Stimulated activated CD4-positive, alpha-beta T cell treated with anti-CD3 and anti-CD28 coated beads, Interleukin-12 subunit alpha, Interleukin-12 subunit beta, amount 100 ng/mL, for 48 hours (primary cell): Measurements from ENCODE around the gene IFNGR2.
A peak's percentile ranks its signal among the peaks of the same experiment; 100 is the strongest.
"Not testable (repeated sequence)": the region's sequence is repeated elsewhere in the genome, so short reads cannot be mapped to it uniquely, and the experiment has no call there.

Source experiments
- DNase-seq, 3 donors: peaks; one replicate each; pipeline ENCODE4 v3.0.0-alpha.2; 2020; ENCODE audit warnings: low read depth in 2 of 3, low spot score in 1 of 3

Gene IFNGR2

GRCh38 chr21:33434770-33435360 lies 31.7 kb downstream of the IFNGR2 start:
- DNase-seq: peak in 1 of 3 donors; percentile 26

- DNase-seq: no peak
Observed at GRCh38 chr21:33437140-33437539, 33.9 kb downstream of the IFNGR2 start.

GRCh38 chr21:33441489-33442477 lies 38.6 kb downstream of the IFNGR2 start:
- DNase-seq: no peak

- no peak for DNase-seq
Observed at GRCh38 chr21:33443194-33443593, 40.0 kb downstream of the IFNGR2 start.

GRCh38 chr21:33444499-33444898 lies 41.3 kb downstream of the IFNGR2 start:
- no peak for DNase-seq

- DNase-seq: not testable (repeated sequence)
Observed at GRCh38 chr21:33446620-33447019, 43.4 kb downstream of the IFNGR2 start.

- DNase-seq: no peak
Observed at GRCh38 chr21:33449616-33450015, 46.4 kb downstream of the IFNGR2 start.

- no peak for DNase-seq
Observed at GRCh38 chr21:33451634-33452071, 48.4 kb downstream of the IFNGR2 start.

- no peak for DNase-seq
Observed at GRCh38 chr21:33452362-33452761, 49.1 kb downstream of the IFNGR2 start.

- no peak for DNase-seq
Observed at GRCh38 chr21:33455686-33456446, 52.7 kb downstream of the IFNGR2 start.

- DNase-seq: no peak
Observed at GRCh38 chr21:33458861-33459260, 55.6 kb downstream of the IFNGR2 start.

- DNase-seq: no peak
Observed at GRCh38 chr21:33461538-33462250, 58.5 kb downstream of the IFNGR2 start.

GRCh38 chr21:33469183-33469582 lies 66.0 kb downstream of the IFNGR2 start:
- not testable (repeated sequence) for DNase-seq

- no peak for DNase-seq
Observed at GRCh38 chr21:33470701-33471100, 67.5 kb downstream of the IFNGR2 start.

GRCh38 chr21:33473344-33473743 lies 70.1 kb downstream of the IFNGR2 start:
- no peak for DNase-seq

- DNase-seq: no peak
Observed at GRCh38 chr21:33477066-33477465, 73.9 kb downstream of the IFNGR2 start.

- DNase-seq: no peak
Observed at GRCh38 chr21:33478182-33478581, 75.0 kb downstream of the IFNGR2 start.

- DNase-seq: peak in 2 of 3 donors; percentile 14 to 25
Observed at GRCh38 chr21:33478935-33479678, 75.9 kb downstream of the IFNGR2 start.

GRCh38 chr21:33479679-33480480 lies 76.7 kb downstream of the IFNGR2 start, which contains the start of gene TMEM50B:
Gene TMEM50B, minus strand, starts transcription at chr21:33479974. Its CDS starts 11,089 bp downstream, at chr21:33468885.
- DNase-seq: peak; percentile 92 to 97 (median 94)
